ENCODE data around the gene LRRC59.
"Not testable (repeated sequence)": the region's sequence is repeated elsewhere in the genome, so short reads cannot be mapped to it uniquely, and the experiment has no call there.

LRRC59 gene

DNA sequence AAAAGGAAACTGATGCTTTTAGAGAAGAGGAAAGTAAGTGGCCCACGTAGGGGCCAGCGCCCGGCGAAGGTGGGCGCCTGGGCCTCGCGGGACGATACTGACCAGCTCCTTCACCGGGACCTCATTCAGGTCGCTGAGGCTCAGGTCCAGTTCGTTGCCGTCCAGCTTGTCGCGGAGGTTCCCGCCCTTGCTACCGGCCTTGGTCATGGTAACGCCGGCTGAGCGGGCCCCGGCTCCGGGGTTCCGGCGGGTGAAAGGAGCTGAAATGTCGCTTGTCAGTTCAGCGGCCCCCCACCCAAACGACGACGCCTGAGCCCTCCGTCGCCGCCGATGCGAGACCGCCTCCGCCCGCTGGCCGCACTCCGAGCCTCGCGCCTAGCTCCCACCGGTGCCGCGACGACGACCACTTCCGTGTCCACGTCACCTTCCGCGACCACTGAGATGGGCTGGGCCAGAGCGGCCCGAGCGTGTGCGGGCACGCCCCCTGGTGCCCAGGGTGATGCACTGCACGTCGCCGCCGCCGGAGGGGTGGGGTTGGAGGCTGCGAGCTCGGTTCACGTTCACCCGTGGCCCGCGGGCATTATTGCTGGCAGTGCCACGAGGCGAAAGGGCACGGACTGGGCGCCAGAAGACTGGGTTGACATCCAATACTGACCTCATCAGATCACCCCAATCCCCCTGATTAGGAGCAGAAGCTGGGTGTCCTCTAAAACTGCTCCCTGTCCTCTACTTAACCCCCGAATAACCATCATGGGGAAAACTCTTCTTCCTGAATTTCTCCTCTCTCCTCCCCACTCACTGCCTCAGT is at the start of gene LRRC59:
LRRC59 (minus strand) TSS at position 413 of the 808 bp plus-strand sequence; CDS start at position 207, 206 bp downstream.
- DNase-seq (ENCODE audit: extremely low read depth in 1 of 2, low read depth in 1 of 2), result peak; percentile 73 to 91

DNA sequence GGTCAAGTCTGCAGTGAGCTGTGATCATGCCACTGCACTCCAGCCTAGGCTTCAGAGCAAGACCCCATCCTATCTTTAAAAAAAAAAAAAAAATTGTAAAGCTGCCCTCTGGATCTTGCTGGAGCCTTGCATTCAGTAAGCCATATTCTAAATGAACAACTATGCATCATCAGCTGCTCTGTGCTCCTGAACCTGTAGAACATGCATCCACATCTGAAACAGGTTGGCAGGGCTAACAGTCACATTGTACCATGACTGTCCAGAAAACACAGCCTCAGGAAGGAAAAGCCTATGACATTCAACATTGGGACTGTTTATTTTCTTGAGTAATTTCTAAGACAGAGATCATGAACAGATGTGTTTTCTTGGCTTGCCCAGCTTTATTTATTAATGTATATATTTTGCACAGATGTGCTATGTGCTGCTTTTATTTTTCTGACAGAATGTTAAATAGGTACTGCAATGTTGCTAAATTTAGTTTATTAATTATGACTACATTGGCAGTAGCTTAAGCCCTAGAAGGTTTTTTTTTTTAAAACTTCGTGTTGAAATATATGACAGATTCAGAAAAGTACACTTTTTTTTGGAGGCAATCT is 48.5 kb upstream of the LRRC59 start:
- DNase-seq (ENCODE audit: extremely low read depth in 1 of 2, low read depth in 1 of 2), result no peak

DNA sequence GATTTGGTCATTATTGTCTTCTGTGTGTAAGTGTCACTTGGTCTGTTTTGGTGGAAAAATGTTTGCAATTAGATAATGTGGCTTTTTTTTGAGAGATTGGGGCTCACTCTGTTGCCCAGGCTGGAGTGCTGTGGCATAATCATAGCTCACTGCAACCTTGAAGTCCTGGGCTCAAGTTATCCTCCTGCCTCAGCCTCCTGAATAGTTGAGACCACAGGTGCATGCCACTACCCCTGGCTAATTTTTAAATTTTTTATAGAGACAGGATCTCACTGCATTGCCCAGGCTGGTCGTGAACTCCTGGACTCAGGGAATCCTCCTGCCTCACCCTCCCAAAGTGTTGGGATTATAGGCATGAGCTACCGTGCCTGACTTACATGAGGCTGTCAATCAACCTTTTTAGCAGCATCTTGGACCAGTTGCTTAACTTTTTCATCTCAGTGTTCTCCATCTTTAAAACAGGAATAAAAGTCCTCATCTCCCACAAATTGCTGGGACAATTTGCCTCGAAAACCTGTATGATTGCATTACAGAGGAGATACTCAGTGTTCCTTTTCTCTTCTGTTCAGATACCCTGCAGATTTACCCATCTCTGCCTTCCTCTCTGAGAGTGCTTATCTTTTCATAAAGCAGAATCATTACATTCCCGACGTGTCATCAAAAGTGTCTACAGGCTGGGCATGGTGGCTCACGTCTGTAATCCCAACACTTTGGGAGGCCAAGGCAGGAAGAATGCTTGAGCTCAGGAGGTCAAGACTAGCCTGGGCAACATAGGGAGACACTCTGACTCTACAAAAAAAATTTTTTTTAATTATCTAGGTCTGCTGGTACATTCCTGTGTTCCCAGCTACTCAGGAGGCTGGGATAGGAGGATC is 47.8 kb upstream of the LRRC59 start:
- no peak for DNase-seq (ENCODE audit: extremely low read depth in 1 of 2, low read depth in 1 of 2)

DNA sequence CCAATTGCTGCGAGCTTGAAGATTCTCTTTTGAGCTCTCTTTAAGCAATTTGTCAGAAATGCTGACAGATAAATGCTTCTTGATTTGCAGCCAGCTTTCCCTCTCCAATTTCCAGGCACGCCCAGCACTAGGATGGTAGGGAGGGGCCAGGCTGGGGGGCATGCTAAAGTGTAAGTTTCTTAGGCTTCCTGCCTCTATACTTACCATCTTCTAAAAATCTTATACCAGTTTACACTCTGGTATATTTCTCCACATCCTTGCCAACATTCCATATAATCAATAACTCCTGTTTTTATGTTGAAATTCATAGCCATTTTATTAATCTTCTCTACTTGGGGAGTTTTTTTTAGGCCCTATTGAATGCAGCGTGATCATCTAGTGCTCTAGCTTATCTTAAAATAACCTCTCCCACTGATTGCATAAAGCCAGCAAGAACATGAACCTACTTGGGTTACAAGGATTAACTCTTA is 46.2 kb upstream of the LRRC59 start:
- no peak for DNase-seq (ENCODE audit: extremely low read depth in 1 of 2, low read depth in 1 of 2)

DNA sequence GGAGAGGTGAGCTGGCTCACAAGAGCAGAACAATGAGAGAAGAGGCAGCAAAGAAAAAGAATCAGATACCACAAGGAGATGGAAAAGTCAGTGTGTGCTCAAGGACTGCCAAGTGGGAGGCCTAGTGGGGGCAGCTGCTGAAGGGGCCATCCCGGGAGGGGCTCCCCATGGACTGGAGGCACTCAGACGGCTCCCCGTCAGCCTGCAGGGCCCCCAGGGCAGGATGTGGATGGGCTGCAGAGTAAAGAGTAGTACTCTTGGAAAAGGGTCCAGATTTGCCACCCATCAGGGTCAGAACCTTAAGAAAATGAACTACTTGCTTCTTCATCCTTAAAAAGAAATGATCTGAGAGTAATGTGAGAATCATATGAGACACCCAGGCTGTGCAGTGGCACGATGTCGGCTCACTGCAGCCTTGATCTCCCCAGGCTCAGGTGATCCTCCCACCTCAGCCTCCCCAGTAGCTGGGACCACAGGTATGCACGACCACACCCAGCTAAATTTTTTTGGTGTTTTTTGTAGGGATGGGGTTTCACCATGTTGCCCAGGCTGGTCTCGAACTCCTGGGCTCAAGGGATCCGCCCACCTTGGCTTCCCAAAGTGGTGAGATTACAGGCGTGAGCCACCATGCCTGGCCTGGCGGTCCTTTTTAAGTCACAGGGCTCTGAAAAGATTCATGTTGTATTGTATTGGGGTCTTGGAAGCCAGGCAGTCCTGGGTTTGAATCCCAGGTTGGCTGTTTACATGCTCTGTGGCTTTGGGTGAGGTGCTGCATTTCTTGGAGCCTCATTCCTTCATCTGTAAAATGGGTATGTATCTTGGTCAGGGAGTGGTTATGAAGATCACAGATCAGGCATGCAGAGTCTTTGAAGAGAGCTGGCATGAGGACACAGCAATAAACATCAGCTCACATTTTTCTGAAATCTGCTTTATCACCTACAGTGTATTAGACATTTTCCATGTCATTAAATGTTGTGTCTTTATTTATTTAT is 43.8 kb upstream of the LRRC59 start:
- no peak for DNase-seq (ENCODE audit: extremely low read depth in 1 of 2, low read depth in 1 of 2)

DNA sequence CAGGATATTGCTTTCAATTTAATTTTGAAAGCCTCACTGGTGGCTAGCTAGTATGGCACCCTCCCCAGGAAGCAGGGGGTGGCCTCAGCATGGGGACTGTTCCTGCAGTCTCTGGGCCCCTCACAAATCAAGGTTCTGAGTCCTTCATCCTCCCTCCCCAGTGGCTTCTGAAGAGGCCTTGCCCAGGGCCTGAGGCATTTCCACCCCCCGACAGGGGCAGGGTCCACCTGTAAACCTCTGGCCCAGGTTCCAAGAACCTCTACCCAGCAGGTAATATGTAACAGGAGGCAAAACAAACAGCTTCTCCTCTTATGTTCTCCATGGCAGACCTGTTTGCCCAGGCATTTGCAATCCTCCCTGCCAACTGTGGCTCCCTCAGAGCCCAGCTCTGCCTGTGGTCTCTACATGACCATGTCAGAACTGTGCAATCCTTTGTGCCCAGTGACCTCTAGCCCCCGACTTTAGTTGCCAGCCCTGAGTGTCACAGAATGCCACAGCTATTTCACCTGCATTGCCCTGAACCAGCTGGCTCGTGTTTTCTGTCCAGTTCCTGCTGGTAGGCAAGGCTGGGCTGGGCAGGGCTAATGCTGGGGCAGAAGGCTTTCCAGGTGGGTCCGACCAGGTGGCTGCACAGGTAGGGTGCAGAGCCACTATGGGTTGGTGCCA is 43.0 kb upstream of the LRRC59 start:
- no peak for DNase-seq (ENCODE audit: extremely low read depth in 1 of 2, low read depth in 1 of 2)

DNA sequence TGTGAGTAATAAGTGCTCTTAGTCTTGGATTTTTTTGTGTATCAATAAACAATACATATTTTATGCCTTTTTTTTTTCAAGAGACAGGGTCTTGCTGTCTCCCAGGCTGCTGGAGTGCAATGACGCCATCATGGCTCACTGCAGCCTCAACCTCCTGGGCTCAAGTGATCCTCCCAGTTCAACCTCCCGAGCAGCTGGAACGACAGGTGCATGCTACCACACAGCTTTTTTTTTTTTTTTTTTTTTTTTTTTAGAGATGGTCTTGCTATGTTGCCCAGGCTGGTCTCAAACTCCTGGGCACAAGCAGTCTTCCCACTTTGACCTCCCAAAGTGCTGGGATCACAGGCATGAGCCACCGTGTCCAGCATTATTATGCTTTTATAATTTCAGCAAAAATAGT is 41.7 kb upstream of the LRRC59 start:
- no peak for DNase-seq (ENCODE audit: extremely low read depth in 1 of 2, low read depth in 1 of 2)

DNA sequence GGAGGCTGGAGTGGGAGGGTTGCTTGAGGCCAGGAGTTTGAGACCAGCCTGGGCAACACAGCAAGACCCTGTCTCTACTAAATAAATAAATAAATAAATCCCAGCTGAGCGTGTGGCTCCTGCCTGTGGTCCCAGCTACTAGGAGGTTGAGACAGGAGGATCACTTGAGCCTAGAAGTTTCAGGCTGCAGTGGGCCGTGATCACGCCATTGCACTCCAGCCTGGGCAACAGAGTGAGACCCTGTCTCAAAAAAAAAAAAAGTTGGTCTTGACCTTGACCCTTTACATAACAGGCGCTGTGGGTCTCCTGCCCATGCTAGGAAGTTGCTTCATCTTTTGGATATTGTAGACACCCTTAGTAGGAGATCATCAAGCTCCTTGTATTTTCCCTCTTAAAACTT is 40.1 kb upstream of the LRRC59 start:
- no peak for DNase-seq (ENCODE audit: extremely low read depth in 1 of 2, low read depth in 1 of 2)

DNA sequence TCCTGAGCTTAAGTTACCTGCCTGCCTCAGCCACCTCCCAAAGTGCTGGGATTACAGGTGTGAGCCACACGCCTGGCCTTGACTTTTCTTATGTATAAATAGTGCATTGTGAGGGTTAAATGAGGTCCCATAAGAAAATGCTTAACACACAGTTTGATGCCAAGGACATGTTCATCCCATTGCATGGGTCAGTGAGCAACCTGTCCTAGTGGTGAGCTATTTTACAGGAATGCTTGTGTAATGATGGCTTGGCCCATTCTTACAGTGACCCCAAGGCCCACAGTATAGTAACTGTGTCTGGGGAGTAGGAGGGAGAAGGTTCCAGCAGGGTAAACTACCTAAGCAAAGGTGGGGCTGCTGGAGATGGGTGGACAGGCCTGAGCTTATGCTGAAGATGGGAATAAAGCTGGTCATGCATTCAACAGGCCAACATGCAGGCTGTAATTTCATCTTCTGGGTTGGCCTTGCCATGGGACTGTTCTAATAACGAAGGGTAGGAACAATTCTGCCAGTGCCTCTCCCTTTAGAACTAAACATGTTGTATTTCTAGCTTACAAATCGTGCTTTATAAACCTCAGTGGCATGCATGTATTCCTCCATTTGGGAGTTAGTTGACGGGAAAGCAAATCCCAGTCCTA is 34.9 kb upstream of the LRRC59 start:
- no peak for DNase-seq (ENCODE audit: extremely low read depth in 1 of 2, low read depth in 1 of 2)

DNA sequence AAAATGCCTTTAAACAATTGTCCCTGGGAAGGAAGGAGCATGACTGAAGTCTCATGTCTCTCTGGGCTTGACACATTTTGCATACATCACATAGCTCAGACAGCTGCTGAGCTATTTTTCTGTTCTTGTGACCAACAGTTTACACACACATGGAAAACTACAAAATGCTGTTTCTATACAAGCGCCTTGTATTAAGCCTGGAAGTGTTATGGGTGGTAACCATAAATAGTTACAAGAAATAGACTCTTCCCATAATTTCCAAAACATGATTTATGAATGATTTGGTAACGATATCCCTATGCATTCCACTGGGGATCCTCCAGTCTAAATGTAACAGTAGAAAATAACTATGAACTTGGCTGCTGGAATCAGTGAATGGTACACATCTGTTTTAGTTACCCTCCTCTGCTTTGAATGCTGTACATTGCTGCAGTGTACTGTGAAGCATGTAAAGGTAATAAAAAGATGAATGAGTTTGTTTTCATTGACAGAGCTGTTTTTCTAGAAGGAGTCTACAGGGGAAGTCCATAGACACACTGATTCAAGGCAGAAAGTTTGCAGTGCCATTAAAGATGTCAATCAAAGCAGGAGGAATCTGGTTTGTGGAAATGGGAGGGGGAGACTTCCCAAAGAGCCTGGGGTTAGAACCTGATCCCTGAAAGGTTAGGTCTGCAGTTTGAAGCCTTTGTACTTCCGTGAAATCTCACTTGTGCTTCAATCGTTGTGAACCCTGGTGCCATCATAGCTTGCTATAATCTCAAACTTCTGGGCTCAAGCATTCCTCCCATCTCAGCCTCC is 33.7 kb upstream of the LRRC59 start:
- no peak for DNase-seq (ENCODE audit: extremely low read depth in 1 of 2, low read depth in 1 of 2)

DNA sequence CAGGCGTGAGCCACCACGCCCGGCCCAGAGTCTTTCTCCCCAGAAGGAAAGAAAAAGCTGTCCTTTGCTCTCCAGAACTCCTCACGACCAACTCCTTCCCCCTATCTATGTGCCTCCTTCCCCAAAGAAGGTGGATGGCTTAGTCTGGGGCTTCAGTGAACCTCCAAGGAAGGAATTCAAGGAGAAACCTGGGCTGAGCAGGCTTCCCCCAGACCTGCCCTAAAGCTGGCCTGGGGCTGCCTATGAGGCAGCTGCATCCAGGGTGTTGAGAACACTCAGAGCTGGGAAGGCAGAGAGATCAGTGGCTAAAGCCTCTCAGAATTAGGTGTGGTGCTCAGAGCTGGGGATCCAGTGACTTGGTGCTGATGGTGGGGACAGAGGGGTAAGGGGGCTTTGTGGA is 32.5 kb upstream of the LRRC59 start:
- no peak for DNase-seq (ENCODE audit: extremely low read depth in 1 of 2, low read depth in 1 of 2)

DNA sequence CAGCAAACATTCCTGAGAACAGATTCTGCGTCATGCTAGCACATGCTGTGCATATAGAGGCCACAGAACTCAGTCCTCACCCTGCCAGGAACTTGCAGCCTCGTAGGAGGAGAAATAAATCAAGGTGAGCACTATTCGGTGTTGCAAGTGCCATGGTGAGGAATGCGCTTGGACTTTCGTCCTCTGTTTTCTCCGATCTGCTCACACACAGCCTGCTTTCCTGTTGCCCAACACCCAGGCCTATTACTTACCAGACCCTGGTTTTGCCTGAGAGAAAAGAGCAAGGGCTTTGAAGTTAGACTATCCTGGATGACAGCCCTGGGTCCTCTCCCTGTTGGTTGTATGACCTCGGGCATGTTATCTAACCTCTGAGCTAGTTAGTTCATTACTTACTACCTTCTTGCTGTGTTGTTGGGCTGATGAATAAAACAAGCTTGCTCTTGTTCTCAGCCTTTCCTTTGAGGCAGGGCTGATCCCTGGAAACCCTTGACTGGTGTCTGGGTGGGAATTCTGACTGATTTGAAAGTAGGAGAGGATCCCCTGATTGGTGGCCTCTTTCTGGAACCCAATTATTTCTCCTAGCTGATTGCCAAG is 31.6 kb upstream of the LRRC59 start:
- DNase-seq (ENCODE audit: extremely low read depth in 1 of 2, low read depth in 1 of 2), result no peak

DNA sequence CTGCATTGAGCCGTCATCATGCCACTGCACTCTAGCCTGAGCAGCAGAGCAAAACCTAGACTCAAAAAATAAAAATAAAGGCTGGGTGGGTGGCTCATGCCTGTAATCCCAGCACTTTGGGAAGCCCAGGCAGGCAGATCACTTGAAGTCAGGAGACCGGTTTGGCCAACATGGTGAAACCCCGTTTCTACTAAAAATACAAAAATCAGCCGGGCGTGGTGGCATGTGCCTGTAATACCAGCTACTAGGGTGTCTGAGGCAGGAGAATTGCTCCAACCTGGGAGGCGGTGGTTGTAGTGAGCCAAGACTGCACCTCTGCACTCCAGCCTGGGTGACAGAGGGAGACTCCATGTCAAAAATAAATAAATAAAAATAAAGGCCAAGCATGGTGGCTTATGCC is 30.8 kb upstream of the LRRC59 start:
- DNase-seq (ENCODE audit: extremely low read depth in 1 of 2, low read depth in 1 of 2), result not testable (repeated sequence)

DNA sequence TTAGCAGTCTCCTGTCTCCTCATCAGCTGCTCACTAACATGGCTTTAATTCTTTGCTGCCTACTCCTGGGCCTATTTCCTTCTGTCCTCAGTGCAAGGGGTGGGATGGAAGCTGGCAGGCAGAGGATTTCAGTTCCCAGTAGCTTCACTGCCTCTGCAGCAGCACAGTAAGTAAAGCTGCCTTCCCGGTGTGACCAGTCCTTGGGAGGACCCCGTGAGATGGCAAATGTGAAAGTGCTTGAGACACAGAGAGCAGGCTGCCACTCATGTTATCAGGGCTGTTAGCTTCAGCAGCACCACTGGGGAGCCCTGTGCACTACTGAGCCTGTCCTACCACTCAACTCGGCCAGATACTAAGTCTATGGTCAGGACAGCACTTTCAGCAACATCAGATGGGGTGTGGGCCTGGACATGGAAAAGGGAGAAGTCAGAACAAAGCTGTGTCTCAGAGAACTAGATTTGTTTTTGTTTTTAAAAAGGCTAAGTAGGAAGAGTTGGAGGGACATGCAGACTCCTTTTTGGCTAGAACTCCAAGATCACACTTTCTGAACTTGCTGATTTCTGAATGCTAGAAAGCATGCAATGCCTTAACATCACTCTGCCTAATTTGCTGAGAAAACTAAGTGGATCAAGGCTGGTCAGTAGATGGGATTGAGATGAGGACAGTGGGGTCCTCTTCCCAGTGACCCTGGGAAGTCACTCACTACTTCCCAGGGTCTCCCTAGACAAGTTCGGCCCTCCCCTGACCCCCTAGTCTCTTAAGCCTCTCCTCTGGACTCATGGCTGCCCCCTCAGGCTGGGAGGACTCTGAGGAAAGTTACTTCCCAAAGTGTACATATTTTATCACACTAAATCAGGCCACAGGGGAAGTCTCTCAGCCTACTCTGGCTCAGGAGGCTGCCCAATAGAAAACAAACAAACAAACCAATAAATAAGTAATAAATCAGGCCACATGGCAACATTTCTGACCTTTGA is 29.8 kb upstream of the LRRC59 start:
- DNase-seq (ENCODE audit: extremely low read depth in 1 of 2, low read depth in 1 of 2), result no peak

DNA sequence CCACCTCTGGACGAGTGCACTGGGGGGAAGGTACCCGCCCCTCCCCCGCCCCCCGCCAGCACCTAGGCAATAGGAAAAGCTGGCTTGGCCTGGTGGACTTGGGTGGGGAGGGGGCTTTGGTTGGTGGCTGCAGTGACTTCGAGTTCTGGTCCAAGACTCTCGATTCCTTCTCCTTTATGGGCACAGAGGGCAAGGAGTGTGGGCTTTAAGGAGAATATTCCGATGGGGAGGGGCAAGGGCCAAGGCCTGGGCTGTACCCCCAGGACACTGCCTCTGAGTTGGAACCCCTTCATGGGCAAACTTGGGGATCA is 29.1 kb upstream of the LRRC59 start:
- no peak for DNase-seq (ENCODE audit: extremely low read depth in 1 of 2, low read depth in 1 of 2)

DNA sequence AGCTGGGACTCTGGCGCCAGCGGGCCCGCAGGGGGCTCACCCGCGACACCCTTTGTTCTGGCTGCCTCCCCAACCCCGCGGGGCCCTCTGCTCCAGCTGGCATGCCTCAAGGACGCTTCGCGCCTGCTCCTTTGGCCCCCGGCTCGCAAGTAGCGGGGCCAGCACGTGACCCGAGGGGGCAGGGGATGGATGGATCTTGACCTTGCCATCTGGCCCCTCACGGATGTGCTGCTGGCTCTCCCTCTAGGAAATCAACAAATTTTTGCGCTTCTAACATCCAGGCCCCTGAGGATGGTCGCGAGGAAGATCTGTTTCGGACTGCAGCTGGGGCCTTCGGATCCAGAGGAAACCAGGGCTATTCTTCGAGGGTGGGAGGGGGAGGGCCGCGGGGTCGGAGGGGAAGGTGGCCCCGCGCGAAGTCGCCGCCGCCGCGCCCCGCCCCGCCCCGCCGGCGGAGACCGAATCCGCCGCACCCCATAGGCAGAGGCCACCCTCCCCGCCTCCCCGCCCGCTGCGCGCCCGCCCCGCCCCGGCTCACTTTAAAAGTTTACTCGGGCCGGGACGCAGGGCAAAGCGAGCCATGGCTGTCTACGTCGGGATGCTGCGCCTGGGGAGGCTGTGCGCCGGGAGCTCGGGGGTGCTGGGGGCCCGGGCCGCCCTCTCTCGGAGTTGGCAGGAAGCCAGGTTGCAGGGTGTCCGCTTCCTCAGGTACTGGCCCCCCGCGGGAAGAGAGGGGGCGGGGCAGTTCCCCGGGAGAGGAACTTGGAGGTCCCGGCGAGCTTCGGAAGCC is 28.6 kb upstream of the LRRC59 start, which contains the start of gene ACSF2:
ACSF2 (plus strand) TSS at position 537 of the 790 bp plus-strand sequence; CDS start at position 581, 44 bp downstream.
- peak in 1 of 2 donors; percentile 62 for DNase-seq (ENCODE audit: extremely low read depth in 1 of 2, low read depth in 1 of 2)
